Stomach (tissue), 4 donors: ENCODE results near the gene AGBL2.

ENCODE experiments used
- EP300 ChIP-seq: sonication (generic); formaldehyde crosslinking; IDR thresholded peaks from one replicate; pipeline ENCODE4 v1.6.1; 2017; ENCODE audit warnings: antibody characterized with exemption
- POLR2A ChIP-seq, 4 donors: fragments of 450-650 bp; IDR thresholded peaks; one replicate each; pipeline ENCODE4 v1.6.1; 2016; ENCODE audit warnings: antibody characterized with exemption in 4 of 4, control low read depth in 2 of 4, mild to moderate bottlenecking in 1 of 4, moderate library complexity in 1 of 4
- POLR2AphosphoS5 ChIP-seq, 3 donors: sonication (generic); formaldehyde crosslinking; IDR thresholded peaks; one replicate each; pipeline ENCODE4 v1.6.1; 2016; ENCODE audit warnings: antibody characterized with exemption in 3 of 3
- TF ChIP-seq, protein P1 (sequence below), 7 experiments: fragments of 450-650 bp in 4 of 7; fragments of 200-600 bp in 3 of 7; sonication (generic) in 3 of 7; IDR thresholded peaks; one replicate each; pipeline ENCODE4 v1.5.1; 2016 to 2019; ENCODE audit warnings: antibody characterized with exemption in 7 of 7, control low read depth in 2 of 7, mild to moderate bottlenecking in 1 of 7

DNA sequence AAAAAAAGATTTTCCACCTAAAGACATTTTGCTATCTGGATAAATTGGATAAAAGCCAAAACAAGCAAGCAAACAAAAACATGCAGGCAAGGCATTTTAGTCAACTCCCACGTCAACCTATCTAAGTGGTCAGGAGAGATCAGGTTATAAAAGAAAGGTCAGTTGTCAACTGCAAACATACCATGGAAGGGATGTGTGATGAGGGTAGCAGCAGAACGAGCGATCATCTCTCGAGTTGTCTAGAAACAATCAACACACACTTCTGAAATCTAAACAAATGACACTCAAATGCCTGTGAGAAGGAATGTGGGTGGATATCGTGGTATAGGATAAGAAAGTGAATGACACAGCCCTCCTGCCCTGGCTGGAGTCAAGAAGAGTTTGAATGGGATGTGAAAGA lies 83.7 kb downstream of the AGBL2 start:
- TF ChIP-seq, protein P1, sequence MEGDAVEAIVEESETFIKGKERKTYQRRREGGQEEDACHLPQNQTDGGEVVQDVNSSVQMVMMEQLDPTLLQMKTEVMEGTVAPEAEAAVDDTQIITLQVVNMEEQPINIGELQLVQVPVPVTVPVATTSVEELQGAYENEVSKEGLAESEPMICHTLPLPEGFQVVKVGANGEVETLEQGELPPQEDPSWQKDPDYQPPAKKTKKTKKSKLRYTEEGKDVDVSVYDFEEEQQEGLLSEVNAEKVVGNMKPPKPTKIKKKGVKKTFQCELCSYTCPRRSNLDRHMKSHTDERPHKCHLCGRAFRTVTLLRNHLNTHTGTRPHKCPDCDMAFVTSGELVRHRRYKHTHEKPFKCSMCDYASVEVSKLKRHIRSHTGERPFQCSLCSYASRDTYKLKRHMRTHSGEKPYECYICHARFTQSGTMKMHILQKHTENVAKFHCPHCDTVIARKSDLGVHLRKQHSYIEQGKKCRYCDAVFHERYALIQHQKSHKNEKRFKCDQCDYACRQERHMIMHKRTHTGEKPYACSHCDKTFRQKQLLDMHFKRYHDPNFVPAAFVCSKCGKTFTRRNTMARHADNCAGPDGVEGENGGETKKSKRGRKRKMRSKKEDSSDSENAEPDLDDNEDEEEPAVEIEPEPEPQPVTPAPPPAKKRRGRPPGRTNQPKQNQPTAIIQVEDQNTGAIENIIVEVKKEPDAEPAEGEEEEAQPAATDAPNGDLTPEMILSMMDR (IDR thresholded peaks at IDR 0.05): no peak
- no peak for TF ChIP-seq POLR2A (IDR thresholded peaks at IDR 0.05)
- TF ChIP-seq POLR2AphosphoS5 (IDR thresholded peaks at IDR 0.05): no peak
- TF ChIP-seq EP300: no peak
